GM12864 (cell line): ENCODE data around the gene RFX4.
"Not testable (repeated sequence)": the region's sequence is repeated elsewhere in the genome, so short reads cannot be mapped to it uniquely, and the experiment has no call there.

Source experiments
- DNase-seq: peaks from one replicate; pipeline ENCODE4 v3.0.0-alpha.2; 2011; ENCODE audit warnings: low read depth
- H3K4me3 ChIP-seq: 2 replicates; pipeline ENCODE4 v1.5.1; 2011; ENCODE audit warnings: mild to moderate bottlenecking, low read depth, low read length, control low read depth
- CTCF ChIP-seq: IDR thresholded peaks from 2 replicates; pipeline ENCODE4 v1.5.1; 2011; ENCODE audit warnings: low read depth, mild to moderate bottlenecking, moderate library complexity, low read length, control low read depth, inconsistent platforms; ENCODE audit errors: missing control alignments

The RFX4 gene

GRCh38 chr12:106724116-106724515 is 141.3 kb downstream of the RFX4 start:
- H3K4me3 ChIP-seq = no peak overlapping the region
- no peak for DNase-seq
- TF ChIP-seq CTCF = no peak

GRCh38 chr12:106724934-106725333 is 142.1 kb downstream of the RFX4 start:
- no peak for DNase-seq
- no peak overlapping the region for H3K4me3 ChIP-seq
- TF ChIP-seq CTCF = no peak

GRCh38 chr12:106726603-106727202 is 143.9 kb downstream of the RFX4 start:
- not testable (repeated sequence) for DNase-seq, H3K4me3 ChIP-seq

GRCh38 chr12:106729611-106730010 is 146.8 kb downstream of the RFX4 start:
- H3K4me3 ChIP-seq = no peak overlapping the region
- TF ChIP-seq CTCF = no peak
- DNase-seq = no peak

GRCh38 chr12:106732890-106733289 is 150.1 kb downstream of the RFX4 start:
- no peak for DNase-seq
- H3K4me3 ChIP-seq = no peak overlapping the region
- no peak for TF ChIP-seq CTCF

- H3K4me3 ChIP-seq = no peak overlapping the region
- no peak for TF ChIP-seq CTCF
- no peak for DNase-seq
Observed at GRCh38 chr12:106733660-106734059, 150.9 kb downstream of the RFX4 start.

GRCh38 chr12:106736051-106736957 is 153.5 kb downstream of the RFX4 start:
- H3K4me3 ChIP-seq = no peak overlapping the region
- no peak for DNase-seq
- no peak for TF ChIP-seq CTCF
